ENCODE measurements around the gene ANKRD1.
"Not testable (repeated sequence)": the region's sequence is repeated elsewhere in the genome, so short reads cannot be mapped to it uniquely, and the experiment has no call there.

The ANKRD1 gene

GRCh38 chr10:90912854-90913479 lies 7.9 kb downstream of the ANKRD1 start:
- no peak for DNase-seq (ENCODE audit: low spot score)
- POLR2A ChIA-PET (ENCODE audit: low non-redundant PET): no interaction called here
- CTCF ChIA-PET: interaction anchor here (1.0 kb wide), 1 partner anchor 8 kb away, joined by 5 read pairs; the partner anchor contains the start of gene ANKRD1
- TF ChIP-seq CTCF (conservative IDR thresholded peaks at IDR 0.05; ENCODE audit: low read depth): no peak
- no peak overlapping the region for H3K27ac ChIP-seq

GRCh38 chr10:90912174-90912573 lies 8.7 kb downstream of the ANKRD1 start:
- ChIA-PET POLR2A (ENCODE audit: low non-redundant PET) (no interaction called here), CTCF (interaction anchor here (0.5 to 2.7 kb wide), 27 partner anchors 9 to 975 kb away, joined by 3 to 22 read pairs (median 4); partner anchors contain the start of gene ANKRD1)
- DNase-seq (ENCODE audit: low spot score): peak; percentile 50
- TF ChIP-seq CTCF (conservative IDR thresholded peaks at IDR 0.05; ENCODE audit: low read depth): no peak
- H3K27ac ChIP-seq: no peak overlapping the region

GRCh38 chr10:90911133-90912051 lies 9.5 kb downstream of the ANKRD1 start:
- POLR2A ChIA-PET (ENCODE audit: low non-redundant PET): no interaction called here
- TF ChIP-seq CTCF (conservative IDR thresholded peaks at IDR 0.05; ENCODE audit: low read depth): peak; percentile 82
- DNase-seq (ENCODE audit: low spot score): peak; percentile 72

GRCh38 chr10:90906596-90906995 lies 14.3 kb downstream of the ANKRD1 start:
- TF ChIP-seq CTCF (conservative IDR thresholded peaks at IDR 0.05; ENCODE audit: low read depth): no peak
- H3K27ac ChIP-seq: no peak overlapping the region
- no peak for DNase-seq (ENCODE audit: low spot score)
- POLR2A ChIA-PET (ENCODE audit: low non-redundant PET): no interaction called here
- CTCF ChIA-PET: no interaction called here

More at GRCh38 chr10:90911133-90912051, 9.5 kb downstream of the ANKRD1 start:
- no peak overlapping the region for H3K27ac ChIP-seq
- CTCF ChIA-PET: interaction anchor here (0.5 to 2.7 kb wide), 27 partner anchors 10 to 974 kb away, joined by 3 to 22 read pairs (median 3); no protein-coding TSS in a partner anchor

- DNase-seq (ENCODE audit: low spot score): no peak
- H3K27ac ChIP-seq: no peak overlapping the region
- POLR2A ChIA-PET (ENCODE audit: low non-redundant PET): no interaction called here
- CTCF ChIA-PET: no interaction called here
- no peak for TF ChIP-seq CTCF (conservative IDR thresholded peaks at IDR 0.05; ENCODE audit: low read depth)
Observed at GRCh38 chr10:90905925-90906324, 15.0 kb downstream of the ANKRD1 start.

GRCh38 chr10:90896916-90897315 lies 24.0 kb downstream of the ANKRD1 start:
- H3K27ac ChIP-seq; DNase-seq (ENCODE audit: low spot score); POLR2A ChIA-PET (ENCODE audit: low non-redundant PET): not testable (repeated sequence)
- CTCF ChIA-PET: interaction anchor here (0.8 to 1.1 kb wide), 2 partner anchors 17 to 110 kb away, joined by 4 to 6 read pairs; no protein-coding TSS in a partner anchor

All from RWPE1 (cell line).